GM20431 (cell line): ENCODE measurements around the gene SAMD4A.
"Not testable (repeated sequence)": the region's sequence is repeated elsewhere in the genome, so short reads cannot be mapped to it uniquely, and the experiment has no call there.

Source experiments
- in situ Hi-C: fragments of 300-500 bp; cut with MseI, MboI; formaldehyde crosslinking; loops from one replicate; pipeline ENCODE4 v1.15.0; 2020; ENCODE audit warnings: low sequenced_read_pairs; ENCODE audit not compliant: unreplicated experiment

The SAMD4A gene

GRCh38 chr14:54785778-54786770, 219.1 kb downstream of the SAMD4A start:
- in situ Hi-C loops: loop anchor here (25.0 kb wide), 1 partner anchor 224 kb away; the partner anchor contains the start of gene SAMD4A

- in situ Hi-C loops: loop anchor here (25.0 kb wide), 1 partner anchor 225 kb away; the partner anchor contains the start of gene SAMD4A
Measured at GRCh38 chr14:54786838-54787237, 219.9 kb downstream of the SAMD4A start.

GRCh38 chr14:54787261-54787660, 220.3 kb downstream of the SAMD4A start:
- in situ Hi-C loops: loop anchor here (25.0 kb wide), 1 partner anchor 225 kb away; the partner anchor contains the start of gene SAMD4A

- in situ Hi-C loops: loop anchor here (25.0 kb wide), 1 partner anchor 226 kb away; the partner anchor contains the start of gene SAMD4A
Measured at GRCh38 chr14:54788701-54789100, 221.8 kb downstream of the SAMD4A start.

GRCh38 chr14:54789166-54789565, 222.2 kb downstream of the SAMD4A start:
- in situ Hi-C loops: loop anchor here (25.0 kb wide), 1 partner anchor 227 kb away; the partner anchor contains the start of gene SAMD4A

- in situ Hi-C loops: loop anchor here (25.0 kb wide), 1 partner anchor 228 kb away; the partner anchor contains the start of gene SAMD4A
Measured at GRCh38 chr14:54789781-54790480, 223.0 kb downstream of the SAMD4A start.

GRCh38 chr14:54791001-54791400, 224.1 kb downstream of the SAMD4A start:
- in situ Hi-C loops: loop anchor here (25.0 kb wide), 1 partner anchor 229 kb away; the partner anchor contains the start of gene SAMD4A

- in situ Hi-C loops: loop anchor here (25.0 kb wide), 1 partner anchor 230 kb away; the partner anchor contains the start of gene SAMD4A
Measured at GRCh38 chr14:54792288-54792687, 225.4 kb downstream of the SAMD4A start.

- in situ Hi-C loops: loop anchor here (25.0 kb wide), 1 partner anchor 232 kb away; the partner anchor contains the start of gene SAMD4A
Measured at GRCh38 chr14:54794159-54794558, 227.2 kb downstream of the SAMD4A start.

- in situ Hi-C loops: loop anchor here (25.0 kb wide), 1 partner anchor 232 kb away; the partner anchor contains the start of gene SAMD4A
Measured at GRCh38 chr14:54794796-54795195, 227.9 kb downstream of the SAMD4A start.

GRCh38 chr14:54796961-54797360, 230.0 kb downstream of the SAMD4A start:
- in situ Hi-C loops: loop anchor here (25.0 kb wide), 1 partner anchor 235 kb away; the partner anchor contains the start of gene SAMD4A

GRCh38 chr14:54797556-54797955, 230.6 kb downstream of the SAMD4A start:
- in situ Hi-C loops: loop anchor here (25.0 kb wide), 1 partner anchor 235 kb away; the partner anchor contains the start of gene SAMD4A

- in situ Hi-C loops: loop anchor here (25.0 kb wide), 1 partner anchor 236 kb away; the partner anchor contains the start of gene SAMD4A
Measured at GRCh38 chr14:54797986-54798385, 231.1 kb downstream of the SAMD4A start.

- in situ Hi-C loops: loop anchor here (25.0 kb wide), 1 partner anchor 236 kb away; the partner anchor contains the start of gene SAMD4A
Measured at GRCh38 chr14:54798465-54799124, 231.7 kb downstream of the SAMD4A start.

GRCh38 chr14:54801482-54801881, 234.6 kb downstream of the SAMD4A start:
- in situ Hi-C loops: not testable (repeated sequence)

GRCh38 chr14:54803396-54803795, 236.5 kb downstream of the SAMD4A start:
- in situ Hi-C loops: no loop called here

GRCh38 chr14:54803926-54804537, 237.1 kb downstream of the SAMD4A start:
- in situ Hi-C loops: no loop called here

GRCh38 chr14:54804538-54805041, 237.7 kb downstream of the SAMD4A start:
- in situ Hi-C loops: no loop called here

GRCh38 chr14:54805070-54805444, 238.1 kb downstream of the SAMD4A start:
- in situ Hi-C loops: no loop called here
